ENCODE data around the gene TERT.
"Not testable (repeated sequence)": the region's sequence is repeated elsewhere in the genome, so short reads cannot be mapped to it uniquely, and the experiment has no call there.

TERT gene

DNA sequence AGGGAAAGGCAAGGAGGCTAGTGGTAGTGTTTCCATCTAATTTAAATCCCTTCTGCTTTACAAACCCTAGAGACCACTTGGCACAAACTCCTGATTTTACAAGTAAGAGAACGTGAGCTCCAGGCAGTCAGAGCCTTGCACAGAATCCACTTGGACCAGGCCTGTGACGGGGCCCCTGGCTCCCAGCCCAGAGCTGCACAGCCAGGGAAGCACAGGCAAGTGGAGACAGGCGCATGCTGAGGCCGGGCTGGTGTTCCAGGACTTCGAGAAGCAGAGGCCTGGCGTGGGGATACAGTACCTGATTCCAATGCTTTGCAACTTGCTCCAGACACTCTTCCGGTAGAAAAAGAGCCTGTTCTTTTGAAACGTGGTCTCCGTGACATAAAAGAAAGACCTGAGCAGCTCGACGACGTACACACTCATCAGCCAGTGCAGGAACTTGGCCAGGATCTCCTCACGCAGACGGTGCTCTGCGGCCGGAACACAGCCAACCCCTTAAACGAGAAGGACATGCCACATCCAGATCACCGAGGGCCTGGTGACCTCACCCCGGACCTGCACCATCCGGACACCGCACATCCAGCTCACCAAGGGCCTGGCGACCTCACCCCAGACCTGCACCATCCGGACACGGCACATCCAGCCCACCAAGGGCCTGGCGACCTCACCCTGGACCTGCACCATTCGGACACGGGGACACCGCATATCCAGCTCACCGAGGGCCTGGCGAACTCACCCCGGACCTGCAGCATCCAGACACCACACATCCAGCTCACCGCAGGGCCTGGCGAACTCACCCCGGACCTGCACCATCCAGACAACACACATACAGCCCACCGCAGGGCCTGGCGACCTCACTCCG, 12.5 kb downstream of the TERT start:
- intact Hi-C loops (cut with DNase I): no loop called here
- DNase-seq: peak in 5 of 10 donors; percentile 5 to 66 (median 54)

GRCh38 chr5:1281038-1281882, 13.6 kb downstream of the TERT start:
- intact Hi-C loops (cut with DNase I): no loop called here
- peak in 4 of 10 donors; percentile 2 to 80 (median 46) for DNase-seq

DNA sequence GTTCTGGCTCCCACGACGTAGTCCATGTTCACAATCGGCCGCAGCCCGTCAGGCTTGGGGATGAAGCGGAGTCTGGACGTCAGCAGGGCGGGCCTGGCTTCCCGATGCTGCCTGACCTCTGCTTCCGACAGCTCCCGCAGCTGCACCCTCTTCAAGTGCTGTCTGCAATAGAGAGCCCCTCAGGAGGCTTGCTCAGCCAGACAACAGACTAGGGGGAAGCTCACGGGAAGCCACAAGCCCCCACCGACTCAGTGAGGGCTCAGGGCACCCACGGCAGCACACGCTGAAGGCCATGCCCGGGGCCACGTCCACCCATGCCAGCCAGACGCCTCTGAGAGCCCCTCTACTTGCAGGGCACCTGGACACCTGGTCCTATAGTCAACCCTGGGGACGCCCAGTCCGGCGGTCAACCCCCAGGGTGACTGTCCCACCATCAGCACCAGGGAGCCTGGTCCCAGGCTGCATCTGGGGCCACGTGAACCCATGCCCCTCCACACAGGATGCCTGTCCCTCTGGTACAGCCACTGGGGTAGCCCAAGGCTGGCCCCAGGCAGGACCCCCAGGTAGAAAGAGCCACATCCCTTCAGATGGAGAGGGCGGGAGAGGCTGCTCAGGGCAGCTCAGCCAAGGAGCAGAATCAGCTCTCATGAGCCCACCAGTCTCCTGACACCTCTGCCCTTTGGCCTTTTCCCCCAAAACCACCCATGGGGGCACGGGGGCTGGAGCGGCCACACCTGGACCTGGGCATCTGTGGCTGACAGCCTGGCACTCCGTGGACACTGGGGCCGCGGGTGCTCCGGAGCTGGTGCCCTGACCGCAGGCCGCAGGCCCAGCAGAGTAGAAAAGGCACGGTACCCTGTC, 14.5 kb downstream of the TERT start:
- DNase-seq: peak in 4 of 10 donors; percentile 17 to 67 (median 63)
- intact Hi-C loops (cut with DNase I): no loop called here

DNA sequence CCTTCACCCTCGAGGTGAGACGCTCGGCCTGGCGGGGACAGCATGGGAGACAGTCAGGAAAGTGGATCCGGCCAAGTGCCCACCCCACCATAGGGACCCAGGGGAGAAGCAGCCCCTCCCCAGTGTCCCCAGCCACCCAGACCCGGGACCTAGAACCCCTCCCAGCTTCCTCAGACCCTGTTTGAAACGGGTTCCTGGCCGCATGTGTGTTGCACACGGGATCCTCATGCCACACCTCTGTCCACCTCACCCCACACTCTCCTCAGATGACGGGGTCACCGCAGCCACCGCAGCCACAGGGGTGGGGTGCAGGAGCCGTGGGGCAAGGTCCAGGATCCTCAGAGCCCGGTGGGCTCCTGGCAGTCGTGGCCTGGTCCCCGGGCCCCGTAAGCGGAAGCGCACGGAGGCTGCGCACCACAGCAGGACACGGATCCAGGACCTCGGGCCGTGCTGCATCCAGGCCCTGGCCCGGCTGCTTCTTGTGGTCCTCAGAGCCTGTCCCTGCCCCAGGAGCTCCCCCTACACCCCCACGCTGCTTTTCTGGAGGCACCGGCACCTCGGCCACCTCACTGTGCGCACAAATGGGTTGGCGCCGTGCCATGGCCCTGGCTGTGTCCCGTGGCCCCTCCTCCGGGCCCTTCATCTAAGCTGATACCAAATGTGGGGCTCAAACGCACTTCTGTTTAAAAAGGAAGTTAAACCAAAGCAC, 15.3 kb downstream of the TERT start:
- peak in 4 of 10 donors; percentile 19 to 74 (median 57) for DNase-seq
- intact Hi-C loops (cut with DNase I): no loop called here

DNA sequence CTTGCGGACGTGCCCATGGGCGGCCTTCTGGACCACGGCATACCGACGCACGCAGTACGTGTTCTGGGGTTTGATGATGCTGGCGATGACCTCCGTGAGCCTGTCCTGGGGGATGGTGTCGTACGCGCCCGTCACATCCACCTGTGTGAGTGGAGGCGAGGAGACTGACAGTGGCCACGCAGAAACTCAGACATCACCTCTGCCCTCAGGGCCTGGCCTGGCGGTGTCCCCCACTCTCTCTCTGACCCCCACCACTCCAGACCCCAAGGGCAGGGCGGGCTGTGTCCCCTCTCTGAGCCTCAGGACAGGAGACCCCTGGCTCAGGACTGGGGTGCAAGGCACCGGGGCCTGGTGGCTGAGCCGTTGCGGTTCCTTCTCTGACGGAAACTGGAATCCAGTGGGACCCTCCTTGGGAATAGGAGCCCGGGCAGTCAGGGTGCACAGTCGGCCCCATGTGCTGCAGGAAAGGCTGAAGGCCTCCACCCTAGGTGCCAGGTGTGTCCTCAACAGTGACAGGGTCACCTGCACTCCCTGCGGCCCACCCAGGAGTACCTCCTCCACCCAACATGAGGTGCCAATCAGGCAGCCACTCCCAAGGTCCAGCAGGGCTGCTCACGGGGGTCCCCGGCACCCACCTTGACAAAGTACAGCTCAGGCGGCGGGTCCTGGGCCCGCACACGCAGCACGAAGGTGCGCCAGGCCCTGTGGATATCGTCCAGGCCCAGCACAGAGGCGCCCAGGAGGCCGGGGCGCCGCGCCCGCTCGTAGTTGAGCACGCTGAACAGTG, 16.0 kb downstream of the TERT start:
- intact Hi-C loops (cut with DNase I): no loop called here
- DNase-seq: peak in 4 of 10 donors; percentile 22 to 78 (median 63)

DNA sequence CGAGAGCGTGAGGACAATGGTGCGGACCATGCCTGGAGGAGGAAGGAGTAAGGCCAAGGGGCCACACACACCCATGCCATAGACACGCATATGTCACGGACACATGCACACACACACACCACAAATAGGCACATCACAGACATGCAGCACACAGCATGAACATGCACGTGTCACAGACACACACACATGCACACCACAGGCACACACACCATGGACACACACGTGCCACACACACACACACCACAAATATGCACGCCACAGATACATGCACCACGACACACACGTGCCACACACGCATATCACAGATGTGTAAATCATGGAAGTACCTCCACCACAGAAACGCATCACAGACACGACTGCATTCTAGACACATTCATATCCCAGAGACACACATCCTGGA, 16.7 kb downstream of the TERT start:
- intact Hi-C loops (cut with DNase I): no loop called here
- peak in 2 of 10 donors; percentile 21 to 36 for DNase-seq

DNA sequence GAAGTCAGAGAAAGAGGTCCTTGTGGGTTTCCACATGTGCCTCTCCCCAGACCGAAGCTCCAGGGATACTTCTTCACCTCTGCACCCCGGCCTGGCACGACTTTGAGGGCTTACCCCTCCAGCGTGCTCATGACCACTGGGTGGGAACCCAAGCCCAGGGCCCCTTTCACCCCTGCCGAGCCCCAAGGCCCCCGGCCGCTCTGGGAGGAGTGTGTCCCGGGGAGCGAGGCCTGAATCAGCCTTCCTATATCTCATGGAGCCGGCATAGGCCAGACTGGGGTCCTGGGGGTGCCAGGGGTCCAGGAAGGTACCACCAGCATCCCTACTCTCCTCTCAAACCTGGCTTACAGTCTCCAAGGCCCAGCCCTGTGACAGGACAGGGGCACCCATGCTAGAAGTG, 17.1 kb downstream of the TERT start:
- intact Hi-C loops (cut with DNase I): no loop called here
- peak in 3 of 10 donors; percentile 31 to 72 (median 62) for DNase-seq

- intact Hi-C loops (cut with DNase I): no loop called here
- DNase-seq: peak in 2 of 10 donors; percentile 47 to 69
These were observed 17.5 kb downstream of the TERT start for GRCh38 chr5:1277331-1277730.

DNA sequence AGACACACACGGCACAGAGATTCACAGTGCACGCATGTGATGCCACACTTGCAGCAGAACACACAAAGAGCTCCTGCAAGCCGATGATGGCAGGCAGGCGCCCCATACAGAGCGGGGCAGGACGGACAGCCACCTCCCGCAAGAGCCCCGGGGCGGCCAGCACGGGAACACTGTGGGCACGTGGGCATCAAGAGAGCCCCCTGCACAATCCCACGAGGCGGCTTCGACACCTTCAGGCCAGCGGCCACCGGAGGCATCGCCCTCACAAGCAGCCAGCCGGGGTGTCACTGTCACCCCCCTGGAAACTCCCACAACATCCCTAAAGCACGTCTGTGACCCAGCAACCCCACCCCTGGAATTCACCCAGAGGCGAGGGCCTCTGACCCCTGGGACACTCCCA, 17.9 kb downstream of the TERT start:
- DNase-seq: peak in 3 of 10 donors; percentile 4 to 78 (median 58)
- intact Hi-C loops (cut with DNase I): no loop called here

- DNase-seq; intact Hi-C loops (cut with DNase I): not testable (repeated sequence)
These were observed 19.2 kb downstream of the TERT start for GRCh38 chr5:1275397-1276391.

- peak in 1 of 10 donors; percentile 51 for DNase-seq
- intact Hi-C loops (cut with DNase I): no loop called here
These were observed 20.4 kb downstream of the TERT start for GRCh38 chr5:1274471-1274870.

- peak in 2 of 10 donors; percentile 24 to 74 for DNase-seq
- intact Hi-C loops (cut with DNase I): no loop called here
These were observed 21.1 kb downstream of the TERT start for GRCh38 chr5:1273745-1274144.

GRCh38 chr5:1272201-1272600, 22.7 kb downstream of the TERT start:
- intact Hi-C loops (cut with DNase I): no loop called here
- DNase-seq: peak in 2 of 10 donors; percentile 62 to 74

GRCh38 chr5:1270933-1271914, 23.6 kb downstream of the TERT start:
- intact Hi-C loops (cut with DNase I): no loop called here
- peak in 2 of 10 donors; percentile 37 to 74 for DNase-seq

- DNase-seq: peak in 1 of 10 donors; percentile 63
- intact Hi-C loops (cut with DNase I): no loop called here
These were observed 24.4 kb downstream of the TERT start for GRCh38 chr5:1270426-1270825.

- intact Hi-C loops (cut with DNase I): no loop called here
- no peak for DNase-seq
These were observed 26.2 kb downstream of the TERT start for GRCh38 chr5:1268666-1269065.

Measured in posterior cingulate gyrus (tissue), 11 donors.